ENCODE data around the gene B3GAT1.
A peak's percentile ranks its signal among the peaks of the same experiment; 100 is the strongest.

Gene B3GAT1

GRCh38 chr11:134334796-134335571 is 77.1 kb downstream of the B3GAT1 start:
- no peak for TF ChIP-seq JUND (IDR thresholded peaks at IDR 0.05; ENCODE audit: low read depth)
- in situ Hi-C loops (cut with HindIII; ENCODE audit: low pct_unique_long_range_greater_than_20kb, low sequenced_read_pairs): no loop called here
- no peak for DNase-seq (ENCODE audit: low read depth in 1 of 2, low spot score in 1 of 2)

GRCh38 chr11:134333946-134334345 is 78.1 kb downstream of the B3GAT1 start:
- in situ Hi-C loops (cut with HindIII; ENCODE audit: low pct_unique_long_range_greater_than_20kb, low sequenced_read_pairs): no loop called here
- no peak for DNase-seq (ENCODE audit: low read depth in 1 of 2, low spot score in 1 of 2)
- no peak for TF ChIP-seq JUND (IDR thresholded peaks at IDR 0.05; ENCODE audit: low read depth)

- DNase-seq (ENCODE audit: low read depth in 1 of 2, low spot score in 1 of 2): no peak
- in situ Hi-C loops (cut with HindIII; ENCODE audit: low pct_unique_long_range_greater_than_20kb, low sequenced_read_pairs): no loop called here
- no peak for TF ChIP-seq JUND (IDR thresholded peaks at IDR 0.05; ENCODE audit: low read depth)
These were observed 78.7 kb downstream of the B3GAT1 start for GRCh38 chr11:134333312-134333711.

- in situ Hi-C loops (cut with HindIII; ENCODE audit: low pct_unique_long_range_greater_than_20kb, low sequenced_read_pairs): no loop called here
- no peak for TF ChIP-seq JUND (IDR thresholded peaks at IDR 0.05; ENCODE audit: low read depth)
- no peak for DNase-seq (ENCODE audit: low read depth in 1 of 2, low spot score in 1 of 2)
These were observed 79.3 kb downstream of the B3GAT1 start for GRCh38 chr11:134332782-134333181.

GRCh38 chr11:134332189-134332631 is 79.8 kb downstream of the B3GAT1 start:
- no peak for TF ChIP-seq JUND (IDR thresholded peaks at IDR 0.05; ENCODE audit: low read depth)
- DNase-seq (ENCODE audit: low read depth in 1 of 2, low spot score in 1 of 2): peak in 1 of 2 experiments; percentile 45

GRCh38 chr11:134331354-134332188 is 80.5 kb downstream of the B3GAT1 start, which contains the start of gene GLB1L2:
Gene GLB1L2, plus strand, starts transcription at chr11:134331988. Its CDS starts 74 bp downstream, at chr11:134332062.
- no peak for TF ChIP-seq JUND (IDR thresholded peaks at IDR 0.05; ENCODE audit: low read depth)
- in situ Hi-C loops (cut with HindIII; ENCODE audit: low pct_unique_long_range_greater_than_20kb, low sequenced_read_pairs): no loop called here
- peak; percentile 90 to 98 for DNase-seq (ENCODE audit: low read depth in 1 of 2, low spot score in 1 of 2)

More at GRCh38 chr11:134332189-134332631, 79.8 kb downstream of the B3GAT1 start:
- in situ Hi-C loops (cut with HindIII; ENCODE audit: low pct_unique_long_range_greater_than_20kb, low sequenced_read_pairs): no loop called here

GRCh38 chr11:134330611-134331353 is 81.3 kb downstream of the B3GAT1 start:
- no peak for TF ChIP-seq JUND (IDR thresholded peaks at IDR 0.05; ENCODE audit: low read depth)
- peak in 1 of 2 experiments; percentile 27 for DNase-seq (ENCODE audit: low read depth in 1 of 2, low spot score in 1 of 2)
- in situ Hi-C loops (cut with HindIII; ENCODE audit: low pct_unique_long_range_greater_than_20kb, low sequenced_read_pairs): no loop called here
